Liver (tissue), 9 donors: ENCODE data around the gene ZNF860. TPM values are rescaled to one million over a fixed set of nuclear protein-coding genes. Genes with fewer than 3 reads are reported as not detected.

ENCODE experiments used
- DNase-seq: peaks from one replicate; pipeline ENCODE4 v3.0.0-alpha.2; 2017; ENCODE audit warnings: low spot score
- H3K27ac ChIP-seq, 2 donors: one replicate each; pipeline ENCODE4 v1.7.0; 2013; ENCODE audit warnings: inconsistent platforms in 2 of 2, low read length in 2 of 2, control low read depth in 1 of 2, low read depth in 1 of 2, mild to moderate bottlenecking in 1 of 2
- H3K27me3 ChIP-seq, 4 donors: one replicate each; pipeline versions ENCODE4 v1.6.1 to v1.7.0; 2013; ENCODE audit warnings: low read length in 3 of 4, inconsistent platforms in 1 of 4, mild to moderate bottlenecking in 1 of 4, moderate library complexity in 1 of 4; ENCODE audit not compliant: control insufficient read depth in 4 of 4, insufficient read depth in 4 of 4
- H3K36me3 ChIP-seq, 4 donors: one replicate each; pipeline versions ENCODE4 v1.6.1 to v1.7.0; 2013; ENCODE audit warnings: low read length in 3 of 4, mild to moderate bottlenecking in 3 of 4, low read depth in 1 of 4, moderate library complexity in 1 of 4; ENCODE audit not compliant: control insufficient read depth in 4 of 4, insufficient read depth in 3 of 4
- H3K4me1 ChIP-seq, 4 donors: one replicate each; pipeline versions ENCODE4 v1.6.1 to v1.7.0; 2013; ENCODE audit warnings: low read length in 3 of 4, mild to moderate bottlenecking in 3 of 4, moderate library complexity in 1 of 4; ENCODE audit not compliant: control insufficient read depth in 4 of 4, insufficient read depth in 4 of 4
- H3K4me3 ChIP-seq, 3 donors: one replicate each; pipeline versions ENCODE4 v1.6.1 to v1.7.0; 2013; ENCODE audit warnings: low read length in 3 of 3, control low read depth in 1 of 3, low read depth in 1 of 3, mild to moderate bottlenecking in 1 of 3
- H3K9ac ChIP-seq, 2 donors: one replicate each; pipeline ENCODE4 v1.7.0; 2013; ENCODE audit warnings: low read length in 2 of 2, mild to moderate bottlenecking in 2 of 2, moderate library complexity in 2 of 2, control low read depth in 1 of 2, low read depth in 1 of 2
- H3K9me3 ChIP-seq, 4 donors: one replicate each; pipeline versions ENCODE4 v1.6.1 to v1.7.0; 2013; ENCODE audit warnings: low read length in 3 of 4; ENCODE audit not compliant: control insufficient read depth in 4 of 4
- ATF3 ChIP-seq: IDR thresholded peaks from 2 replicates; pipeline ENCODE4 v1.6.1; 2016; ENCODE audit warnings: antibody characterized with exemption
- CTCF ChIP-seq: fragments of 150-350 bp; IDR thresholded peaks from 2 replicates; pipeline ENCODE4 v1.5.1; 2017; ENCODE audit warnings: improper control_type of control experiment, low read depth, low read length; ENCODE audit not compliant: missing input control
- EGR1 ChIP-seq, 2 donors: IDR thresholded peaks; 2 replicates each; pipeline ENCODE4 v1.6.1; 2016 to 2018; ENCODE audit warnings: antibody characterized with exemption in 2 of 2, low read depth in 2 of 2
- FOXA1 ChIP-seq: IDR thresholded peaks from 2 replicates; pipeline ENCODE4 v1.6.1; 2016; ENCODE audit warnings: antibody characterized with exemption
- FOXA2 ChIP-seq: IDR thresholded peaks from 2 replicates; pipeline ENCODE4 v1.6.1; 2016; ENCODE audit warnings: antibody characterized with exemption
- GABPA ChIP-seq, 2 donors: IDR thresholded peaks in 1 of 2; conservative IDR thresholded peaks in 1 of 2; 2 replicates each; pipeline ENCODE4 v1.6.1; 2016; ENCODE audit warnings: antibody characterized with exemption in 2 of 2, mild to moderate bottlenecking in 1 of 2, moderate library complexity in 1 of 2
- HNF4A ChIP-seq, 2 donors: conservative IDR thresholded peaks; 2 replicates each; pipeline ENCODE4 v1.6.1; 2016; ENCODE audit warnings: antibody characterized with exemption in 2 of 2, mild to moderate bottlenecking in 2 of 2
- JUND ChIP-seq, 2 donors: IDR thresholded peaks; 2 replicates each; pipeline ENCODE4 v1.6.1; 2016; ENCODE audit warnings: antibody characterized with exemption in 2 of 2
- MAX ChIP-seq: IDR thresholded peaks from 2 replicates; pipeline ENCODE4 v1.6.1; 2016; ENCODE audit warnings: antibody characterized with exemption
- NR2F2 ChIP-seq: IDR thresholded peaks from 2 replicates; pipeline ENCODE4 v1.6.1; 2016; ENCODE audit warnings: antibody characterized with exemption
- RAD21 ChIP-seq, 2 donors: IDR thresholded peaks; 2 replicates each; pipeline ENCODE4 v1.6.1; 2016; ENCODE audit warnings: antibody characterized with exemption in 2 of 2, mild to moderate bottlenecking in 2 of 2
- REST ChIP-seq: IDR thresholded peaks from 2 replicates; pipeline ENCODE4 v1.6.1; 2016; ENCODE audit warnings: antibody characterized with exemption, mild to moderate bottlenecking
- RXRA ChIP-seq, 2 donors: IDR thresholded peaks; 2 replicates each; pipeline ENCODE4 v1.6.1; 2017 to 2018; ENCODE audit warnings: antibody characterized with exemption in 2 of 2, mild to moderate bottlenecking in 1 of 2
- SP1 ChIP-seq: IDR thresholded peaks from 2 replicates; pipeline ENCODE4 v1.6.1; 2018; ENCODE audit warnings: antibody characterized with exemption, mild to moderate bottlenecking
- TAF1 ChIP-seq: conservative IDR thresholded peaks from 2 replicates; pipeline ENCODE4 v1.6.1; 2016; ENCODE audit warnings: antibody characterized with exemption, mild to moderate bottlenecking
- ZBTB33 ChIP-seq: IDR thresholded peaks from 2 replicates; pipeline ENCODE4 v1.6.1; 2016; ENCODE audit warnings: antibody characterized with exemption
- WGBS: extraction: QIAGEN DNeasy Blood & Tissue Kit; methylation state at CpG from one replicate; pipeline ENCODE4 v1.1.7; 2013; 5-methylcytosine and 5-hydroxymethylcytosine counted together
- polyA plus RNA-seq, 2 donors: library from polyadenylated mRNA; stranded (reverse) in 1 of 2; unstranded in 1 of 2; fragments of 200-250 nt in 1 of 2; fragments of >200 nt in 1 of 2; fragmentation: Nextera tagmentation in 1 of 2; extraction: Ambion mirVana in 1 of 2; gene quantifications; one replicate each; pipeline versions ENCODE4 v1.2.1 to v1.2.3, GENCODE V29; 2013 to 2015
- total RNA-seq, 2 donors: library from RNA; depleted of rRNA; stranded (reverse); fragments of >200 nt; gene quantifications; one replicate each; pipeline ENCODE4 v1.2.3, GENCODE V29; 2014
- donor health status: healthy.
- donor health status: healthy.
- donor health status: healthy.
- donor health status: healthy.
- donor health status: healthy.

ZNF860 gene
- total and polyA plus RNA-seq, 4 donors: 0.10 to 0.42 (median 0.17) TPM; not detected in 1

- TF ChIP-seq FOXA1 (no peak), HNF4A (conservative IDR thresholded peaks at IDR 0.05) (no peak), JUND (IDR thresholded peaks at IDR 0.05) (no peak)
These were observed 18.7 kb upstream of the ZNF860 start (continued) for GRCh38 chr3:31962801-31963205.

- TF ChIP-seq RAD21 (IDR thresholded peaks at IDR 0.05) (no peak), EGR1 (IDR thresholded peaks at IDR 0.05; ENCODE audit: low read depth in 2 of 2) (no peak), FOXA1 (no peak), FOXA2 (no peak), TAF1 (no peak), MAX (no peak), ZBTB33 (no peak), NR2F2 (no peak), SP1 (no peak), RXRA (IDR thresholded peaks at IDR 0.05) (no peak), CTCF (no peak), ATF3 (no peak), GABPA (IDR thresholded peaks at IDR 0.05 in 1 of 2, conservative IDR thresholded peaks at IDR 0.05 in 1 of 2) (no peak), REST (no peak)
- Histone ChIP-seq H3K36me3 (no peaks in the 10 kb centered on the region), H3K27me3 (no peaks in the 10 kb centered on the region), H3K9ac (no peak overlapping the region), H3K27ac (no peak overlapping the region), H3K9me3 (no peaks in the 10 kb centered on the region), H3K4me1 (no peaks in the 10 kb centered on the region), H3K4me3 (no peak overlapping the region)
- WGBS: 82% methylated on average over 4 of the region's 4 CpGs
- no peak for DNase-seq
These were observed 14.5 kb upstream of the ZNF860 start for GRCh38 chr3:31966978-31967591.
